ENCODE data around the gene ZNF672. TPM values are rescaled to one million over a fixed set of nuclear protein-coding genes. Genes with fewer than 3 reads are reported as not detected.

The ZNF672 gene
- total and polyA plus RNA-seq, 2 experiments from 2014 or later = 19.0 to 30.7 TPM

DNA sequence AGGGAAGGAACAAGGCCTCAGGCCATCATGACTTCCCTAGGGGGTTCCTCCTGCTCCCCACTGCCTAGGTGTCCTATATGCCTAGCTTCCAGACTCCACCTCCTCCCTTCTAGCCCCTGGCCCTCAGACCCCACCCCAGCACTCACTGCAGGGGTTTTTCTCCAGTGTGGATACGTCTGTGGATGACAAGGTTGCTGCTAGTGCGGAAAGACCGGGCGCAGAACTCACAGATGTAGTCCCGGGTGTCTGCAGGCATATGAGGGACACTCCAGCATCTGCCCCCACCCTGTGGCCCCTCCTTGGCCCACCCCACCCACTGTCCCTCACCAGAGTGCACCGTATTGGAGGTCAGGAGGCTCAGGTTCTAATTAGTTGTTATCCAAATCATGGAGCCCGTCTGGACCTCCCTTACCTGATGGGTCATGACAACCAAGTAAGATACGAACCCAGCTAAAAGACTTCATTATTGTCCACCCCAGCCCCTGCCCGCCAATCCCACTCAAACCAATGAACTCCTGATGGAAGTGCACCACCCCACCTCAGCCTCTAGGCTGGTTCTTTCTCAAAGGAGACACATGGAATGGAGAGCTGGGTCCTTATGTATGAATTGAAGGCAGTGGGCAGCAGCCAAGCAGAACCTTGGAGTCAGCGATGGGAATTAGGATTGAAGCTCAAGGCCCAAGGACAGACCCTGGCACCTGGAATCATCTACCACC, 12.7 kb downstream of the ZNF672 start:
- Histone ChIP-seq H3K27me3 (no peaks in the 10 kb centered on the region), H3K9me2 (replicated peaks; ENCODE audit: insufficient read depth) (no peaks in the 10 kb centered on the region), H3K4me1 (ENCODE audit: insufficient read depth) (no peaks in the 10 kb centered on the region), H3K27ac (no peak overlapping the region), H4K20me1 (ENCODE audit: insufficient read depth, poor library complexity, severe bottlenecking) (no peaks in the 10 kb centered on the region), H3K9me3 (ENCODE audit: low read depth) (no peaks in the 10 kb centered on the region), H3K4me3 (no peak overlapping the region), H3K36me3 (replicated peaks; ENCODE audit: insufficient read depth, low read depth) (no peaks in the 10 kb centered on the region), H3K79me2 (no peaks in the 10 kb centered on the region), H3K4me2 (no peak overlapping the region), H2AFZ (no peak overlapping the region)
- TF ChIP-seq EZH2 (IDR thresholded peaks at IDR 0.05; ENCODE audit: borderline replicate concordance) = no peak
- TF ChIP-seq, protein P1, sequence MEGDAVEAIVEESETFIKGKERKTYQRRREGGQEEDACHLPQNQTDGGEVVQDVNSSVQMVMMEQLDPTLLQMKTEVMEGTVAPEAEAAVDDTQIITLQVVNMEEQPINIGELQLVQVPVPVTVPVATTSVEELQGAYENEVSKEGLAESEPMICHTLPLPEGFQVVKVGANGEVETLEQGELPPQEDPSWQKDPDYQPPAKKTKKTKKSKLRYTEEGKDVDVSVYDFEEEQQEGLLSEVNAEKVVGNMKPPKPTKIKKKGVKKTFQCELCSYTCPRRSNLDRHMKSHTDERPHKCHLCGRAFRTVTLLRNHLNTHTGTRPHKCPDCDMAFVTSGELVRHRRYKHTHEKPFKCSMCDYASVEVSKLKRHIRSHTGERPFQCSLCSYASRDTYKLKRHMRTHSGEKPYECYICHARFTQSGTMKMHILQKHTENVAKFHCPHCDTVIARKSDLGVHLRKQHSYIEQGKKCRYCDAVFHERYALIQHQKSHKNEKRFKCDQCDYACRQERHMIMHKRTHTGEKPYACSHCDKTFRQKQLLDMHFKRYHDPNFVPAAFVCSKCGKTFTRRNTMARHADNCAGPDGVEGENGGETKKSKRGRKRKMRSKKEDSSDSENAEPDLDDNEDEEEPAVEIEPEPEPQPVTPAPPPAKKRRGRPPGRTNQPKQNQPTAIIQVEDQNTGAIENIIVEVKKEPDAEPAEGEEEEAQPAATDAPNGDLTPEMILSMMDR (IDR thresholded peaks at IDR 0.05; ENCODE audit: poor library complexity) = no peak
- no peak for TF ChIP-seq EZH2phosphoT487 (IDR thresholded peaks at IDR 0.05; ENCODE audit: low read depth, severe bottlenecking, unreplicated experiment)
- no peak for DNase-seq (ENCODE audit: low spot score)
- WGBS (ENCODE audit: low lambda C conversion rate, missing lambda C conversion rate) = 93% methylated on average over 10 of the region's 10 CpGs

DNA sequence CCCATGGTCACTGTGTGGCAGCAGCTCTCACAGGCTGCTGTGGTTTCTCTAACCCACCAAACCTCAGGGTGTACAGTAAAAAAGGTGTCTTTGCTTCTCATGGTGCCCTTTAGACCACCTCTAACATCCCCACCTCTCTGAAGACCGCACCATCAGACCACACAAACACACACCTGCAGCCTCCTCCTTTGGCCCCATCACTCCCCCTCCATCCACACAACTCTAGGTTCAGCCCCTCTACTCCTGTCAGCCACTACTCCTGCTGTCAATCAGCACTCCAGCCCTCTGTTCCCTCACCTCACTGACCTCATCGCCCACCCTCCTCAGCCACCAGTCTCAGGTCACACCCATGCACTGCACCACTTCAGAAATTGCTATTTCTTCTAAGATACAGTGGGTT, 13.4 kb downstream of the ZNF672 start:
- Histone ChIP-seq H3K79me2 (peaks cover 1% of the 10 kb centered on the region), H3K9me2 (replicated peaks; ENCODE audit: insufficient read depth) (no peaks in the 10 kb centered on the region), H3K27me3 (no peaks in the 10 kb centered on the region), H3K9me3 (ENCODE audit: low read depth) (no peaks in the 10 kb centered on the region), H3K36me3 (replicated peaks; ENCODE audit: insufficient read depth, low read depth) (no peaks in the 10 kb centered on the region), H2AFZ (no peak overlapping the region), H3K4me3 (no peak overlapping the region), H3K27ac (no peak overlapping the region), H4K20me1 (ENCODE audit: insufficient read depth, poor library complexity, severe bottlenecking) (no peaks in the 10 kb centered on the region), H3K4me1 (ENCODE audit: insufficient read depth) (no peaks in the 10 kb centered on the region), H3K4me2 (no peak overlapping the region)
- 90% methylated on average over 2 of the region's 2 CpGs for WGBS (ENCODE audit: low lambda C conversion rate, missing lambda C conversion rate)
- no peak for TF ChIP-seq EZH2 (IDR thresholded peaks at IDR 0.05; ENCODE audit: borderline replicate concordance)
- TF ChIP-seq, protein P1 (IDR thresholded peaks at IDR 0.05; ENCODE audit: poor library complexity) = no peak
- TF ChIP-seq EZH2phosphoT487 (IDR thresholded peaks at IDR 0.05; ENCODE audit: low read depth, severe bottlenecking, unreplicated experiment) = no peak
- no peak for DNase-seq (ENCODE audit: low spot score)

DNA sequence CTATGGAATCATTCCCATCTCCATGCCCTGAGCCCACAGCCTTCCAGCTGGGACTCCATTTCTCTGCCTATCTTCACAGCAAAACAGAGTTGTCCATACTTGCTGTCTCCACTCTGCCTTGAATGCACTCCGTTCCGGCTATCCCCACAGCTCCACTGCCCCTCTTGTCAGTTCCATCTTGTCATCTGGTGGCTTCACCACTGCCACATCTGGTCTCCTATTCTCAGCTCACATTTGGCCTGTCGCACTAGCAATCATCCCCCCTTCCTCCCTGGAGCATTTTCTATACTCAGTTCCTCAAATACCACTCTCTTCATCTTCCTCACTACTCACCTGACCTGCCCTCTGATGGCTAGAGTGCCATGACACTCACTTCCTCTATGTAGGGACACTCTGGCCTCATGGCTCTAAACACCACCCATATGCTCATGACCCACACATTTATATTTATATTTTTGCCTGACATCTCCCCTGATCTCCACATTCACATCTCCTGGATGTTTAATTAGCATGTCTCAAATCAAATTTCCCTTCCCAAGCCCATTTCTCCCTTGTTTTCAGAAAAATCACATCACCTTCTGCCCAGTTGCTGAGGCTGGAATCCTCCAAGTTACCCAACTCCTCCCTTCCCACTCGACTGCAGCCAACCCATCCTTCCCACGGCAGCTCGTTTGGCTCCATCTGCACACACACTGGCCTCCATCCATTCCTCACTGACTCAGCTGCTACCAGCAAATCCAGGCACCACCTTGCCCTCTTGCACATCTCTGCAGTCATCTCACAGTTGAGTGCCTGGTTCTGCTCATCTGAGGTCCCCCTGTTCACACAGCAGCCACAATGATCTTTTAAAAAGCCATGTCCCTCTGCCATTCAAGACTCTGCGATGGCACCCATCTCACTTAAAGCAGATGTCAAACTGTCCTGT, 14.7 kb downstream of the ZNF672 start:
- no peaks in the 10 kb centered on the region for H3K27me3 ChIP-seq
- H3K4me2 ChIP-seq = no peak overlapping the region
- DNase-seq (ENCODE audit: low spot score) = no peak
- H3K9me2 ChIP-seq (replicated peaks; ENCODE audit: insufficient read depth) = no peaks in the 10 kb centered on the region
- H3K36me3 ChIP-seq (replicated peaks; ENCODE audit: insufficient read depth, low read depth) = no peaks in the 10 kb centered on the region
- no peak overlapping the region for H3K27ac ChIP-seq
- H4K20me1 ChIP-seq (ENCODE audit: insufficient read depth, poor library complexity, severe bottlenecking) = no peaks in the 10 kb centered on the region
- H3K9me3 ChIP-seq (ENCODE audit: low read depth) = no peaks in the 10 kb centered on the region
- no peak overlapping the region for H3K4me3 ChIP-seq
- TF ChIP-seq EZH2 (IDR thresholded peaks at IDR 0.05; ENCODE audit: borderline replicate concordance) (no peak), EZH2phosphoT487 (IDR thresholded peaks at IDR 0.05; ENCODE audit: low read depth, severe bottlenecking, unreplicated experiment) (no peak)
- TF ChIP-seq, protein P1 (IDR thresholded peaks at IDR 0.05; ENCODE audit: poor library complexity) = no peak
- H3K4me1 ChIP-seq (ENCODE audit: insufficient read depth) = peaks cover 9% of the 10 kb centered on the region
- no peak overlapping the region for H2AFZ ChIP-seq
- peaks cover 13% of the 10 kb centered on the region for H3K79me2 ChIP-seq
- 95% methylated on average over 7 of the region's 7 CpGs for WGBS (ENCODE audit: low lambda C conversion rate, missing lambda C conversion rate)
